AG20443 (cell line): ENCODE results near the gene HAPLN3.
A peak's percentile ranks its signal among the peaks of the same experiment; 100 is the strongest.

ENCODE experiments used
- DNase-seq: peaks from one replicate; pipeline ENCODE4 v3.0.0; 2012; ENCODE audit warnings: low spot score, mixed read lengths

Gene HAPLN3

DNA sequence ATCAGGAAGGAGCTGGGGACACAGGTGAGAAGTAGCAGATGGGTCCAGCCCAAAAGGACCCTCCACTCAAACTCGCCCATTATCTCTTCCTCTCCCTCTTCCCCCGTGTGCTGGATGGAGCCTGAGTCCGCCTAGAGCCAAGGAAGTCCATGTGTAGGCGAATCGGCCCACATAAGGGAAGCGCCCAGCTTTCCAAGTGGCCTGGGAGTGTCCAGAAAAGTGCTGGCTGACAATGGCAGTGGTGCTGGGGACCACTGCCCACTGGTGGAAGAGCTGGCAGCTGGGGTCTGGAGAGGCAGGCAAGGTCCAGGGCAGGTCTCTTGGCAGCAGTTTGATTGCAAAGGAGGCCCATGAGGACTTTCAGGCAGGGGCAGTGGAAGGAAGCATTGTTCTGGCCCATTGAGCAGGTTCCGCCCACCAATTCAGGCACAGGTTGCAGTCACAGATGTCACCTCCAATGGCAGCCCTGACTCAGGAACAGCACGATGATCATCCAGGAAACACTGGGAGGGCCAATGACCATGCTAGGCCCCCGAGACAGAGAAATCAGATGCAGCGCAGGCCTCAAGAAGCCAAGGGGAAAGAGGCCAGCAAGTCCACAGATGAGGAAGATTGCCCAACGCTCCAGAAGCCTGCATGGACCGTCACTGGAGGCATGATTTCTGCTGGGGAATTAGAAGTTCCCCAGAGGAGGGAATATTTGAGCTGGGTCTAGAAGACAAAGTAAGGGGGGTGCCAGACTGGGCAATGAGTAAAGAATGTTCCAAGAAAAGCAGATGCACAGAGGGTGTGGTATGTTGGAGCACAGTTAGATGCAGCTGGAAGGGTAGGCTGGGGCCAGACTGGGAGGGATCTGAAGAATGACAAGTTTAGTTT, 14.8 kb upstream of the HAPLN3 start:
- peak; percentile 21 for DNase-seq

DNA sequence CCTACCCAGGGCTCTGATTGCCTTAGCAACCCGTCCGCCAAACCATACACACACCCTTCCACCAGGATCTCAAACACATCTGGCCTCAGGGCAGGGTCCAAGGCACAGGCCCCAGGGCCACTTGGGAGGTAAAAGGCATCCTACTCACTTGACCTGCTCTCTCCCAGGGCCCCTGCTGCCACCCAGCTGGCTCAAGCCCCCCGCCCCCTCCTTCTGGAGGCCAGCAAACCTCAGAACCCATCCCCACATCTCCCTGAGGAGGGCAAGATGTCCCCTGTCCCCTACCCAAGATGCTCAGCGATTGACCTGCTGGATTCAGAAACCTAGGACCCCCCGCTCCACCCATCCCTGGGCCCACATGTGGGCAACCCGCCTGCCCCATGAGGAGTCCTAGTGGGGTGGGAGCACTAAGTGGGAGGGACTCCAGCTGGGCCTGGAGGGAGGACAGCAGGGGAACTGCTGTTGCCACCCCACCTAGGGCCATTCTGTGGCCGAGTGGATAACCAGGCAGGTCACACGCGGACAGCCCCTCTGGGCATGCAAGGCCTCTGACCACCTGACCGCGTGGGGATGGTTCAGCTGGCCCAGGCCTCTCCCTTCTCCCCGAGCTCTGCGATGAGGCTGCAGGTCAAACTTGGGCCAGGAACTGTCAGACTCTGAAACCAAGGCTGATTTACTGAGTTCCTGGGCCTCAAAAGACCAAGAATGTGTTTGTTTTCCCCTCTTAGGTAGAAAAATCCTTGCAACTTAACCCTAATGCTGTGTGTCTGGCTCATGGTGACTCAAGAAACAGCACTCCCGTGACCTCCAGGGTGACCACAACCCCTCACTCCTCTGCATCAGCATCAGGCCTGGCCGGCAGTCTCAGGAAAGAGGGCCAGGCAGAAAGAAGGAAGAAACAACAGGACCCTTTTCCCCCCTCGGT, 13.6 kb upstream of the HAPLN3 start:
- peak; percentile 4 for DNase-seq

GRCh38 chr15:88908123-88908522, 12.8 kb upstream of the HAPLN3 start:
- peak; percentile 0 for DNase-seq

DNA sequence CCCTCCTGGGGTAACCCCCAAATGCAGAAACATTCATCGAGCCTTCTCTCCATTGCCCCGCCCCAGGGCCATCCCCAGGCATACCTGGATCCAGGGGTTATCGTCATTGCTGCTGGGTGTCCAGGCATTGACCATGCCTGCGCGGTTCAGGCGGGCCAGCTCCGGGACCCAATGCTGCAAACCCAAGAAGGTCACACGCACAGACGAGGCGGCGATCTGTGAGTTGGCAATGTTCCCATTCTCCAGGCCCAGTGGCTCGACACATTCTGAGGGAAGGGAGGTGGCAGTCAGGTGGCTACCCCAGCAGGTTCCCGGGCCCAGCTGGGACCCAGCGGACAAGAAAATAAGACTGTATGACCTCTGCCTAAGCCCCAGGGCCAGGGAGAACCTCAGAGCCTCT, 11.8 kb upstream of the HAPLN3 start:
- peak; percentile 2 for DNase-seq

DNA sequence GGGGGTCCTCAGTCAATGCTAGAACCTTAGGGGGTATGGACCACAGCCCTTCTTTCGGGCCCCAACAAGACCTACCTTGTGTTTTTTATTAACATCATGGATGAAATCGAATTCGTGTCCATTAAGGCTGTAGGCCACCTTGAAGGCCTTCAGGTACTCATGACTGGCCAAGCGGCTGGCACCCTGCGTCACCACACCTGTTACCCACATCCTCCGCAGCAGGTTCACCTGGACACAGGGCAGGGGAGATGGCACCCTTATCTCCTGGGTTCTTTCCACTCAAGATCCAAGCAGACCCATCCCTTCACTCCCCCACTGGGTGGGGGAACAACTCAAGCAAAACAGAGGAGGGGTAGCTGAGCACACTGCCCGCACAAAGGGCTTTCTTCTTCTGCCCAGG, 11.2 kb upstream of the HAPLN3 start:
- DNase-seq = no peak

GRCh38 chr15:88906130-88906529, 10.8 kb upstream of the HAPLN3 start:
- DNase-seq = no peak

GRCh38 chr15:88905576-88905975, 10.2 kb upstream of the HAPLN3 start:
- no peak for DNase-seq

- DNase-seq = peak; percentile 85
Measured at GRCh38 chr15:88904624-88905327, 9.4 kb upstream of the HAPLN3 start.

DNA sequence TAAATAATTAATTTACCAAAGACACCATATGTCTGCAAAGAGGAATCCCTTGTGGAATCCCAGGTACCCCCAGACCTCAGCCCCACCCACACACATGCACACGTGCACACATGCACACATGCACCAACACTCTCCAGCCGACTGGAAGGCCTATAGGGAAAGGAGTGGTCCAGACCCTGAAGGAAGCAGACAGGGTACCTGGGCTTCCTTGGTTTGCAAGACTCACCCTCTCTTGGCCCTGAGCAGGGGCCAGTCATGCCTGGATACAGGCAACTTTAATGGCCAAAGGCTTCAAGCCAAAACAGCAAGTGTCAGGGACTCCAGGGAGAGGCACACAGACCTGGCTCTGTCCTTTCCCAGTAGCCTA, 8.9 kb upstream of the HAPLN3 start:
- DNase-seq = no peak

DNA sequence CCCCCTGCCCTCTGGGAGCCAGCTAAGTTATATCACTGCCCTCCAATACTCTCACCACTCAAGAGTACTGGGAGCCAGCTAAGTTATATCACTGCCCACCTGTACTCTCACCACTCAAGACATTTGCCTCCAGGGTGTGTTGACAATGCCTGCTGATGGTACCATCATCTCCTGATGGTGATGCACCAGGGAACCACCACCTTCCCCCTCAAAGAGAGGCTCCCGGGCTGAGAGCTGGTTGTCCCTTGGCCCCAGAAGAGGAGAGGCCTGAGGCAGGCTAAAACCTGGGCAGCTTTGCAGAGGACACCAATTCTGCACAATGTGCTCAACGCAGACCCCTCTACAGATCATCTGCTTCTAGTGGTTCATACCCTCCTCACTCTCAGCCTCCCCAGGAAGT, 7.5 kb upstream of the HAPLN3 start:
- no peak for DNase-seq

DNA sequence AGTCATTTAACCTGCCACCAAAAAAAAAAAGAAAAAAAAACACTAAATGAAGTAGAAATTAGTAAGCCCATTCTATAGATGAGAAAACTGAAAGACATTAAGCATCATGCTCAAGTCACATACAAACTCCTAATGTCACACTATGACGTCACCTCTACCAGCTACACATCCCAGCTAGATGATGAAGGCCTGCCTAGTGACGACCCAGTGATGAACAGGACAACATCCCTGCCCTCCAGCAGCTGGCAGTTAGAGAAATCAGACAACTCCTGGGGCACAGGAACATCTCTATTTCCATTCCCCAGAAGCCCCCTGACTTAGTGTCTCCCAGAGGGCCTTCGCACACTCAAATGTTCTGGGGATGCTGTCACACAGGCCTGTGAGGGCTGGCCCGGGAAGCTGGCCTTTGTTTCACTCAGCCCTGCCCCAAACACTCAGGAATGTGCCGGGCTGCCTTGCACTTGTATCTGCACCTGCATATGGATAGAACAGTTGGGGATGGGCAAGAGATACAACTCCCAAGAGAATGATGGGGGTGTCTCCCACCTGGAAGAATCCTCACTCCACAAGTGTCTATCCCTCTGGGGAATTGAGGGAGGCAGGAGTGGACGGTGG, 7.0 kb upstream of the HAPLN3 start:
- no peak for DNase-seq

DNA sequence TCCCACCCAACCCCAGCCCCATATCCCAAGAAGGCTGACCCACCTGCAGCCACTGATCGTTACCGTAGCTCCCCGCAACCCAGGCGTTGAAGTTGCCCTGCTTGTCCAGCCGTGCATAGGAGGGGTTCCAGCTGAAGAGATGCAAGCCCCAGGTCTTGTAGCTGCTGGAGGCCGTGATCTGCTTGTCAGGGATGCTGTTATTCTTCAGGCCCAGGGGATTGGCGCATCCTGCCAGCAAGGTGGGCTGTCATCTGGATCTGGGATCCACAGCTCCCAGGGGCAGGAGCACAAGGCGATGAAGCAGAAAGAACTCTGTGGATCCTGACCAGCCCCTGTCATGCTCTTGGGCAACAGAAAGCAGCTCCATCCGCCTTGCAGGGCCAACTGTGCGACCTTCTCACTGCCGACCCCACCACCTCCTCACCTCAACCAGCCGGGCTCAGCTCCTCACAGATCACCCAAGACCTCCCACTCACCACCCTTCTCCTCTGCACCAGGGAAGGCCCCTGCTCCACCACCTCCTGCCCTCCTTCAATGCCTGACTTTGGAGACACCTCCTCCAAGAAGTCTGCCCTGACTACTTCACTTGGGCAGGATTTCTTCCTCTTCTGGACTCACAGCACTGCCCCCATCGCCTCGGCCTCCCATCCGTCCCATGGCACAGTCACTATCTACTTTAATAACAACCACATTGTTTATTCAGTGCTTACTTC, 6.3 kb upstream of the HAPLN3 start:
- DNase-seq = no peak

DNA sequence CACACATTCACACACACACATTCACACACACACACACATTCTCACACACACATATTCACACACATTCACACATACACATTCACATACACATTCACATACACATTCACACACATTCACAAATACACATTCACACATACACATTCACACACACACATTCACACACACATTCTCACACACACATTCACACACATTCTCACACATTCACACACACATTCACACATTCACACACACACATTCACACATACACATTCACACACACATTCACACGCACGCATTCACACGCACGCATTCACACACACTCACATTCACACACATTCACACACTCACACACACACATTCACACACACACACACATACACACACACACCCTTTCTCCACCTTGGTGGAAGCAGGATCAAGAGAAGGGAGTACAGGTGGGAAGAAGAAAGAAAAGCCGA, 5.7 kb upstream of the HAPLN3 start:
- no peak for DNase-seq

GRCh38 chr15:88900309-88900981, 5.1 kb upstream of the HAPLN3 start:
- DNase-seq = peak; percentile 60

GRCh38 chr15:88899251-88899650, 3.9 kb upstream of the HAPLN3 start:
- DNase-seq = no peak

- no peak for DNase-seq
Measured at GRCh38 chr15:88898736-88899135, 3.4 kb upstream of the HAPLN3 start.

DNA sequence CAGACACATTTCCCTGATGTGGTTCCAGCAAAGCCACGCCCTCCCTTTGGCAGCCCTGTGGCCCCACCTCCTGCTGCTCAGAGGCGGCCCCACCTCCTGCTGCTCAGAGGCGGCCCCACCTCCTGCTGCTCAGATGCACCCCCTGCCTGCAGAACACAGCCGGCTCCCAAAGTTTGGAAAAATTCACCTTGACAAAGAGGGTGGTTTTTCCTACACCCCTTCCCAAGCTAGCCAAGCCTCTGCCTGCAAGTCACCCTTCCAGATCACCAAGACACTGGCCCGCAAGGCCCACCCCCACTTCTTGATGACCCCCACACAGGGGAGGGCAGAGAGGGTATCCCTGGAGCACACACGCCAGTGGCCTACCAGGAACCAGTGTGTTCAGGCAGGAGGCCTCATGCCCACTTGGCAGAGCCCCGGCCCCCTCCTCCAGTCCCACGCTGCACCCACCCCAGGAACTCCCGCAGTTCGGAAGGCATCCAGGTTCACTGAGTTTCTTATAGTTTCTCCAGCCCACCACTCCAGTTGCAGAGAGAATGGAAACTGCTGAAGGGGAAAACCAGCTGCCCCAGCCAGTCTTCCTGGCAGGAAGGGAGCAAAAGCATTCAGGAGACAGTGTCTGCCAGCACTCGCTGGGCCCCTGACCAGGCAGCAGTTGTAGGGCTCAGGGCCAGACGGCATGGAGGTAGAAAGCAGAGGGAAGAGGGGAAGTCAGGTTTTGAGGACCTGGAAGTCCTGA, 2.3 kb upstream of the HAPLN3 start:
- peak; percentile 88 for DNase-seq

- DNase-seq = no peak
Measured at GRCh38 chr15:88897142-88897455, 1.8 kb upstream of the HAPLN3 start.

DNA sequence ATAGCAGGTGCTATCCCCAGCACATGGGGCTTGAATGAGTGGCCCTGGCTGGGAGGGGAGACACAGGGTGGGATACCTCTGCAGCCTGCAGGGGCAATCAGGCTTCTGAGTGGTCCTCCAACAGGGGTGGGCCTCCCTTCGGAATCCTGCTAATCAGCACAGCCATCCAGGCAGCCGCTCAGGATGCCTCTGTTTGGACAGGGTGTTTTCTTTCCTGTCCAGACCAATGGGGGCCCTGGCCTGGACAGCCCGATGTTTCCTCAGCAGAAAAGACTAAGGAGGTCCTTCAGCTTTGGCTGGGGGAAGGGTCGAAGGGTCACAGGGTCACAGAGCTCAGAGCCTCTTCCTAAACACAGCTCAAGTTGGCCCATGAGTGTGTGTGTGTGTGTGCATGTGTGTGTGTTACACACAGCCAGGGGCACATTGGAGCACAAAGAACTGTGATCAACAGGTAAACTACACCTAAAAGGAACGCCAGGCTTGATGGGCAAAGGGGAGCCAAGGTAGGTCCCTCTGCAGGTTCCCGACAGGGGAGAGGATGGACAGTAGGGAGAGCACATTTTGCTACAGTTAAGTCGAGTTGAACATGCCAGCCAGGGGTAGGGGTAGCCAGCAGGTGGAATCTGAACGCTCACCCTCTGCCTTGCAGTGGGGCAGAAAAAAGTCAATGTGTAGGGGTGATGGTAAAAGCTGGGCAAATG, 1.1 kb upstream of the HAPLN3 start:
- no peak for DNase-seq
